Measurements from ENCODE around the gene MAP1LC3C. TPM values are rescaled to one million over a fixed set of nuclear protein-coding genes. Genes with fewer than 3 reads are reported as not detected.

Gene MAP1LC3C
- total RNA-seq, 2 donors from 2014 or later, result 2.3 TPM; not detected in 1

- ATAC-seq (ENCODE audit: insufficient number of reproducible peaks, low FRiP score, low read depth), result no peak
- Histone ChIP-seq H3K4me3 (no peak overlapping the region), H3K36me3 (no peaks in the 10 kb centered on the region), H3K4me1 (ENCODE audit: control insufficient read depth in 1 of 2, low read depth in 2 of 2) (no peaks in the 10 kb centered on the region), H3K27ac (no peak overlapping the region), H3K27me3 (replicated peaks; ENCODE audit: insufficient read depth) (no peaks in the 10 kb centered on the region), H3K9me3 (no peaks in the 10 kb centered on the region)
- DNase-seq (ENCODE audit: low spot score), result no peak
- TF ChIP-seq, protein P1, sequence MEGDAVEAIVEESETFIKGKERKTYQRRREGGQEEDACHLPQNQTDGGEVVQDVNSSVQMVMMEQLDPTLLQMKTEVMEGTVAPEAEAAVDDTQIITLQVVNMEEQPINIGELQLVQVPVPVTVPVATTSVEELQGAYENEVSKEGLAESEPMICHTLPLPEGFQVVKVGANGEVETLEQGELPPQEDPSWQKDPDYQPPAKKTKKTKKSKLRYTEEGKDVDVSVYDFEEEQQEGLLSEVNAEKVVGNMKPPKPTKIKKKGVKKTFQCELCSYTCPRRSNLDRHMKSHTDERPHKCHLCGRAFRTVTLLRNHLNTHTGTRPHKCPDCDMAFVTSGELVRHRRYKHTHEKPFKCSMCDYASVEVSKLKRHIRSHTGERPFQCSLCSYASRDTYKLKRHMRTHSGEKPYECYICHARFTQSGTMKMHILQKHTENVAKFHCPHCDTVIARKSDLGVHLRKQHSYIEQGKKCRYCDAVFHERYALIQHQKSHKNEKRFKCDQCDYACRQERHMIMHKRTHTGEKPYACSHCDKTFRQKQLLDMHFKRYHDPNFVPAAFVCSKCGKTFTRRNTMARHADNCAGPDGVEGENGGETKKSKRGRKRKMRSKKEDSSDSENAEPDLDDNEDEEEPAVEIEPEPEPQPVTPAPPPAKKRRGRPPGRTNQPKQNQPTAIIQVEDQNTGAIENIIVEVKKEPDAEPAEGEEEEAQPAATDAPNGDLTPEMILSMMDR (IDR thresholded peaks at IDR 0.05), result no peak
Observed at GRCh38 chr1:241979926-241980325, 19.0 kb downstream of the MAP1LC3C start.

- Histone ChIP-seq H3K4me3 (no peak overlapping the region), H3K9me3 (no peaks in the 10 kb centered on the region), H3K36me3 (no peaks in the 10 kb centered on the region), H3K4me1 (ENCODE audit: control insufficient read depth in 1 of 2, low read depth in 2 of 2) (no peaks in the 10 kb centered on the region), H3K27ac (no peak overlapping the region), H3K27me3 (replicated peaks; ENCODE audit: insufficient read depth) (no peaks in the 10 kb centered on the region)
- DNase-seq (ENCODE audit: low spot score), result no peak
- ATAC-seq (ENCODE audit: insufficient number of reproducible peaks, low FRiP score, low read depth), result no peak
- TF ChIP-seq, protein P1 (IDR thresholded peaks at IDR 0.05), result no peak
Observed at GRCh38 chr1:241979071-241979470, 19.8 kb downstream of the MAP1LC3C start.

DNA sequence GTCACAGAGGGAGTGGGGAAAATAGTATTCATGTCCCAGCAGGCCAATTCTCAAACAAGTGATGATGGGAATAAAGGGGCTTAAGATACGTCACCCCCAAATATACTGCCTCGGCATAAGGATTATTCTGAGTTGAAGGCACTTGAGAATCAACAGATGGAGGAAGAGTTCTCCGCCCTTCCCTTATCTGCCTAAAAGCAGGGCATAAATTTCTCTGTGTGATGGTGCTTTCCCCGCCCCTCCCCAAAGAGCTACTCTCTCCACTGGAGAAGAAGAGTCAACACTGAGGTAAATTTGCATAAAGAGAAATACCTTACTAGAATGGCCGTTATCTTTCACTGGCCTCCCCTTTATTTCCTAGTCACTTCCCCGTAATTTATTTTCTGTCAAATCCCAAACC, 22.7 kb downstream of the MAP1LC3C start:
- ATAC-seq (ENCODE audit: insufficient number of reproducible peaks, low FRiP score, low read depth) (no peak), DNase-seq (ENCODE audit: low spot score) (no peak)
- no peaks in the 10 kb centered on the region for H3K27me3 ChIP-seq (replicated peaks; ENCODE audit: insufficient read depth)
- H3K4me1 ChIP-seq (ENCODE audit: control insufficient read depth in 1 of 2, low read depth in 2 of 2), result no peaks in the 10 kb centered on the region
- TF ChIP-seq, protein P1 (IDR thresholded peaks at IDR 0.05), result no peak
- H3K27ac ChIP-seq, result no peak overlapping the region
- no peaks in the 10 kb centered on the region for H3K36me3 ChIP-seq
- H3K4me3 ChIP-seq, result no peak overlapping the region
- H3K9me3 ChIP-seq, result no peaks in the 10 kb centered on the region

GRCh38 chr1:241972703-241973369, 26.1 kb downstream of the MAP1LC3C start:
- H3K9me3 ChIP-seq, result no peaks in the 10 kb centered on the region
- H3K36me3 ChIP-seq, result no peaks in the 10 kb centered on the region
- ATAC-seq (ENCODE audit: insufficient number of reproducible peaks, low FRiP score, low read depth) (no peak), DNase-seq (ENCODE audit: low spot score) (no peak)
- no peak overlapping the region for H3K4me3 ChIP-seq
- H3K27me3 ChIP-seq (replicated peaks; ENCODE audit: insufficient read depth), result no peaks in the 10 kb centered on the region
- TF ChIP-seq, protein P1 (IDR thresholded peaks at IDR 0.05), result no peak
- no peak overlapping the region for H3K27ac ChIP-seq
- no peaks in the 10 kb centered on the region for H3K4me1 ChIP-seq (ENCODE audit: control insufficient read depth in 1 of 2, low read depth in 2 of 2)

DNA sequence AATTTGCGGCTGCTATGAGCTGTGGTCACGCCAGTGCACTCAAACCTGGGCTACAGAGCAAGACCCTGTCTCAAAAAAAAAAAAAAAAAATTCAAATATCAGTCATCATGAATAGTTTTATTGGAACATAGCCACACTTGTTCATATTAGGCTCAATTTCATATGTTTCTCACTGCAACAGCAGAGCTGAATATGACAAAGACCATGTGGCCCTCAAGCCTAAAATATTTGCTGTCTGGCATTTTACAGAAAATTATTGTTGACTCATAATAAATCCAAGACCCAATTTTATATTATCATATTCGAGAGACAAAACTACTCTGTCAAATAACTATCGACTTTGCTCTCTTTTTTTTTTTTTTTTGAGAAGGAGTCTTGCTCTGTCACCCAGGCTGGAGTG, 30.3 kb downstream of the MAP1LC3C start:
- H3K9me3 ChIP-seq, result no peaks in the 10 kb centered on the region
- no peak for DNase-seq (ENCODE audit: low spot score)
- no peaks in the 10 kb centered on the region for H3K27me3 ChIP-seq (replicated peaks; ENCODE audit: insufficient read depth)
- no peak overlapping the region for H3K4me3 ChIP-seq
- no peak for ATAC-seq (ENCODE audit: insufficient number of reproducible peaks, low FRiP score, low read depth)
- no peaks in the 10 kb centered on the region for H3K36me3 ChIP-seq
- H3K27ac ChIP-seq, result no peak overlapping the region
- no peaks in the 10 kb centered on the region for H3K4me1 ChIP-seq (ENCODE audit: control insufficient read depth in 1 of 2, low read depth in 2 of 2)
- TF ChIP-seq, protein P1 (IDR thresholded peaks at IDR 0.05), result no peak
